Psoas muscle (tissue), 8 donors: Measurements from ENCODE around the gene PAN3. TPM values are rescaled to one million over a fixed set of nuclear protein-coding genes. Genes with fewer than 3 reads are reported as not detected.

Experiments used
- ATAC-seq, 4 donors: fragments of 200-7000 bp; cut with Tn5 transposase; one replicate each; pipeline ENCODE4 v1.9.1; 2020; ENCODE audit warnings: moderate library complexity in 3 of 4, mild to moderate bottlenecking in 2 of 4
- DNase-seq, 2 donors: peaks; one replicate each; pipeline ENCODE4 v3.0.0-alpha.2; 2020
- H3K27ac ChIP-seq: fragments of 200-600 bp; one replicate; pipeline ENCODE4 v1.8.0; 2022
- H3K27me3 ChIP-seq, 3 donors: fragments of 200-600 bp in 1 of 3; one replicate each; pipeline versions ENCODE4 v1.6.1 to v1.8.0; 2013 to 2022; ENCODE audit warnings: low read length in 2 of 3, mild to moderate bottlenecking in 2 of 3, moderate library complexity in 1 of 3; ENCODE audit not compliant: insufficient read depth in 3 of 3
- H3K36me3 ChIP-seq, 2 donors: fragments of 200-600 bp in 1 of 2; one replicate each; pipeline versions ENCODE4 v1.6.1 to v1.8.0; 2013 to 2022; ENCODE audit warnings: low read depth in 1 of 2, mild to moderate bottlenecking in 1 of 2, moderate library complexity in 1 of 2; ENCODE audit not compliant: insufficient read depth in 1 of 2
- H3K4me1 ChIP-seq: fragments of 200-600 bp; one replicate; pipeline ENCODE4 v1.8.0; 2022
- H3K4me3 ChIP-seq: fragments of 200-600 bp; one replicate; pipeline ENCODE4 v1.8.0; 2022; ENCODE audit warnings: mild to moderate bottlenecking
- H3K9me3 ChIP-seq: fragments of 200-600 bp; one replicate; pipeline ENCODE4 v1.8.0; 2022
- WGBS, 3 donors: extraction: QIAGEN DNeasy Blood & Tissue Kit; methylation state at CpG; one replicate each; pipeline versions ENCODE4 v1.1.6 to v1.1.7; 2013; 5-methylcytosine and 5-hydroxymethylcytosine counted together
- intact Hi-C, 2 donors: fragments of 100-400 bp; cut with DNase I; formaldehyde crosslinking; loops; one replicate each; pipeline versions ENCODE4 v1.11.0 to v1.14.2; 2022
- polyA plus RNA-seq, 3 donors: library from polyadenylated mRNA; stranded (reverse); fragments of 200-250 nt; gene quantifications; one replicate each; pipeline ENCODE4 v1.2.3, GENCODE V29; 2013
- total RNA-seq, 4 donors: library from RNA; stranded (reverse); fragmentation: NEBNext Ultra II Directional in 2 of 4; extraction: Animal tissue kit (Norgen Biotek cat#: 25700) in 2 of 4; gene quantifications; one replicate each; pipeline versions ENCODE4 v1.2.1 to v1.2.4, GENCODE V29; 2021 to 2023
- TF ChIP-seq, protein P1 (sequence below): fragments of 200-600 bp; IDR thresholded peaks from one replicate; pipeline ENCODE4 v1.8.0; 2022; ENCODE audit warnings: antibody characterized with exemption
- donor health status: healthy with polysubstance abuse.
- donor health status: DM: no; HTN: no; CAD: no; lungs with moderate emphysema.
- donor health status: Bipolar disorder and iron deficiency.
- donor health status: healthy.
- donor health status: DM: yes; HTN: yes; CAD: no.
- donor health status: DM: no; HTN: no; CAD: no.
- donor health status: DM: no; HTN: no; CAD: no.
- donor health status: DM: yes; HTN: yes; CAD: no.

Gene PAN3
- total and polyA plus RNA-seq, 7 donors: 2.3 to 9.0 (median 5.9) TPM

DNA sequence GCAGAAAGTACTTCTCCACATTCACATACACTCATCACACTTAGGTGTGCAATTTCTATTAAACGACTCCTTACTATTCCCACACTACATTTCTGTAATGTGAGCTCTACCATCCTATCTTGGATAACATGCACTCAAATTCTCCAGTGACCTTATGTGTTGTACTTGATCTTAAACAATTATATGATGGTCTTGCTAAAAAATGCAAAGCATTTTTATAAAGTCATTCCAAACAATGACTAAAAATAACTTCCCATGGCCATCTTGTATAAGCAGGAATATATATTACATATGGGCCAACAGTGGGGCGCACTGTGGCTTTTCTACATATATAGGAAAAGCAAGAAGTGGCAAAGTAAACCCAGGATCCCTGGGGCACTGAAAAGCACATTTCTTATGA lies 201.1 kb downstream of the PAN3 start:
- H3K27me3 ChIP-seq: no peaks in the 10 kb centered on the region
- no peaks in the 10 kb centered on the region for H3K4me1 ChIP-seq
- TF ChIP-seq, protein P1, sequence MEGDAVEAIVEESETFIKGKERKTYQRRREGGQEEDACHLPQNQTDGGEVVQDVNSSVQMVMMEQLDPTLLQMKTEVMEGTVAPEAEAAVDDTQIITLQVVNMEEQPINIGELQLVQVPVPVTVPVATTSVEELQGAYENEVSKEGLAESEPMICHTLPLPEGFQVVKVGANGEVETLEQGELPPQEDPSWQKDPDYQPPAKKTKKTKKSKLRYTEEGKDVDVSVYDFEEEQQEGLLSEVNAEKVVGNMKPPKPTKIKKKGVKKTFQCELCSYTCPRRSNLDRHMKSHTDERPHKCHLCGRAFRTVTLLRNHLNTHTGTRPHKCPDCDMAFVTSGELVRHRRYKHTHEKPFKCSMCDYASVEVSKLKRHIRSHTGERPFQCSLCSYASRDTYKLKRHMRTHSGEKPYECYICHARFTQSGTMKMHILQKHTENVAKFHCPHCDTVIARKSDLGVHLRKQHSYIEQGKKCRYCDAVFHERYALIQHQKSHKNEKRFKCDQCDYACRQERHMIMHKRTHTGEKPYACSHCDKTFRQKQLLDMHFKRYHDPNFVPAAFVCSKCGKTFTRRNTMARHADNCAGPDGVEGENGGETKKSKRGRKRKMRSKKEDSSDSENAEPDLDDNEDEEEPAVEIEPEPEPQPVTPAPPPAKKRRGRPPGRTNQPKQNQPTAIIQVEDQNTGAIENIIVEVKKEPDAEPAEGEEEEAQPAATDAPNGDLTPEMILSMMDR: no peak
- H3K4me3 ChIP-seq: no peak overlapping the region
- DNase-seq (no peak), ATAC-seq (no peak)
- H3K27ac ChIP-seq: no peak overlapping the region
- H3K36me3 ChIP-seq: peaks cover 0 to 3% of the 10 kb centered on the region in 2 donors
- WGBS, 3 donors: 77 to 81% (median 78%) methylated on average over 2 of the region's 2 CpGs
- intact Hi-C loops: no loop called here
- H3K9me3 ChIP-seq: no peaks in the 10 kb centered on the region

- Histone ChIP-seq H3K4me3 (no peak overlapping the region), H3K27ac (no peak overlapping the region), H3K27me3 (peaks cover 0 to 3% (median 0%) of the 10 kb centered on the region in 3 donors), H3K9me3 (no peaks in the 10 kb centered on the region), H3K4me1 (no peaks in the 10 kb centered on the region), H3K36me3 (peaks cover 0 to 3% of the 10 kb centered on the region in 2 donors)
- ATAC-seq (no peak), DNase-seq (no peak)
- 67 to 81% (median 70%) methylated on average over 2 of the region's 2 CpGs for WGBS, 3 donors
- intact Hi-C loops: no loop called here
- TF ChIP-seq, protein P1: no peak
Measured at GRCh38 chr13:28340272-28340793, 202.0 kb downstream of the PAN3 start.

DNA sequence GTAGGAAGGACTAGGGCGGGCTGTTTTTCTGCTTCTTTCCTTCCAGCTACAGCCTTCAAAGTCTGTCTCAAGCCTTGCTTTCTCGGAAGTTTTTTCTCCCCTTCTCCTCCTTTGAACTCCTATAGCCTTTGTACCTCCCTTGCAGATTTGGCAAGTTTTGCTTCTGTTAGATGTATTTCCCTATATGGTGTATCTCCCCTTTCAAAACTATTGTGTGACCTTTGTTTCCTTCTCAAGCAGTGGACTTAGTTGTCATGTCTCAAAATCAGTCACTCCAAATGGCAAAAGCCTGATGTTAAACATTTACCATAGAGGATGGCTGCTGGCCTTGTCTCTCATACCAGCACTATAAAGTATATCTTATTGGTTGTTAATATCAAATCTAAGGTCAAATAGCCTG lies 203.9 kb downstream of the PAN3 start:
- intact Hi-C loops: no loop called here
- 78 to 89% (median 87%) methylated on average over 2 of the region's 2 CpGs for WGBS, 3 donors
- Histone ChIP-seq H3K27me3 (peaks cover 0 to 7% (median 0%) of the 10 kb centered on the region in 3 donors), H3K4me3 (no peak overlapping the region), H3K9me3 (no peaks in the 10 kb centered on the region), H3K27ac (no peak overlapping the region), H3K36me3 (peaks cover 0 to 3% of the 10 kb centered on the region in 2 donors), H3K4me1 (no peaks in the 10 kb centered on the region)
- ATAC-seq (no peak), DNase-seq (no peak)
- TF ChIP-seq, protein P1: no peak

GRCh38 chr13:28344163-28344562 lies 205.8 kb downstream of the PAN3 start:
- 62 to 71% (median 65%) methylated on average over 3 of the region's 3 CpGs for WGBS, 3 donors
- no peak overlapping the region for H3K4me3 ChIP-seq
- DNase-seq (no peak), ATAC-seq (no peak)
- peaks cover 0 to 7% (median 0%) of the 10 kb centered on the region in 3 donors for H3K27me3 ChIP-seq
- no peak overlapping the region for H3K27ac ChIP-seq
- intact Hi-C loops: no loop called here
- peaks cover 0 to 3% of the 10 kb centered on the region in 2 donors for H3K36me3 ChIP-seq
- TF ChIP-seq, protein P1: no peak
- no peaks in the 10 kb centered on the region for H3K4me1 ChIP-seq
- no peaks in the 10 kb centered on the region for H3K9me3 ChIP-seq

Other genes starting within 250 kb of the PAN3 start
- gene PDX1, start 218.5 kb upstream of the PAN3 start, total RNA-seq: not detected
- gene PDX1, start 218.5 kb upstream of the PAN3 start, polyA plus RNA-seq: not detected
- not detected for gene CDX2, start 169.2 kb upstream of the PAN3 start, total RNA-seq
- gene CDX2, start 169.2 kb upstream of the PAN3 start, polyA plus RNA-seq: under 1 TPM in 1 of 3 donors, not detected in 2; 0.03 TPM
- gene URAD, start 149.9 kb upstream of the PAN3 start, total RNA-seq: not detected
- not detected for gene URAD, start 149.9 kb upstream of the PAN3 start, polyA plus RNA-seq
- under 1 TPM in 2 of 4 donors, not detected in 2; 0.04 to 0.19 TPM for gene FLT3, start 38.0 kb upstream of the PAN3 start, total RNA-seq
- gene FLT3, start 38.0 kb upstream of the PAN3 start, polyA plus RNA-seq: under 1 TPM; 0.04 to 0.08 (median 0.06) TPM